Measurements from ENCODE around the gene INTS12.

INTS12 gene

DNA sequence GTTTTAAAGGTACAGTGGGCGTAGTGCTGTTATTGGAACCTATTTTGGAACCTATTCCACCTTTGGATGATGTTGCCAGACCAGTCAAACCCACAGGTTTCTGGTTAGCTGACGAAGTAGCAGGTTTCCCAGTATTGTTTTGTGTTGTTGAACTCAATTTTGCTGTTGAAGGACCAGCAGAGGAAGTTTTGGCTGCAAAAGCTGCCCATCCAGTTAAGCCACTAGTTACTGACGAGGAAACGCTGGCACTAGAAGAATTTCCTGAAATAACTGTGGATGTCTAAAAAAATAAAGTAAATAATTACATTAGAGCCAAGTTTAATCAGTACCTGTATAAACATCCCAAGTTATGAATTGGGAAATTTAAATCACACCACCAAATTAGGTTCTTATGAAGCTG, 25.5 kb downstream of the INTS12 start:
- DNase-seq (ENCODE audit: low read depth in 2 of 2): no peak

GRCh38 chr4:105679186-105679585, 29.3 kb downstream of the INTS12 start:
- DNase-seq (ENCODE audit: low read depth in 2 of 2): no peak

GRCh38 chr4:105677709-105678108, 30.8 kb downstream of the INTS12 start:
- DNase-seq (ENCODE audit: low read depth in 2 of 2): no peak

DNA sequence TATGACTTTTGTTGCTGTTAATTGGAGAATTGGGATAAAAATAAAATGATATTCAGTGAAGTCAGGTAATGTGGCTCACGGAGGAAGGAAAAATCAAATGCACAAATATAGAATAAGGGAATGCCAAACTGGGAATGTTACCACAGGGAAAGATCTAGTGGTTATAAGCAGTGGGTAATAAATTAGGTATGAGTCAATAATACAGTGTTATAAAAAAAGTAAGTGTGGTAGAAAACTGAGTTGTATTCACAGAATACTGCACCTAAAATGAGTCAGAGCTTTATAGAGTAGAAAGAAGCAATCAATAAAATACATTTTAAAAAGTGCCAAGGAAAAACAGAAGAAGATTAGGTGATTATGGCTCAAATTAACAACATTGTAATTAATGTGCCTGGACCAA, 34.5 kb downstream of the INTS12 start:
- no peak for DNase-seq (ENCODE audit: low read depth in 2 of 2)

DNA sequence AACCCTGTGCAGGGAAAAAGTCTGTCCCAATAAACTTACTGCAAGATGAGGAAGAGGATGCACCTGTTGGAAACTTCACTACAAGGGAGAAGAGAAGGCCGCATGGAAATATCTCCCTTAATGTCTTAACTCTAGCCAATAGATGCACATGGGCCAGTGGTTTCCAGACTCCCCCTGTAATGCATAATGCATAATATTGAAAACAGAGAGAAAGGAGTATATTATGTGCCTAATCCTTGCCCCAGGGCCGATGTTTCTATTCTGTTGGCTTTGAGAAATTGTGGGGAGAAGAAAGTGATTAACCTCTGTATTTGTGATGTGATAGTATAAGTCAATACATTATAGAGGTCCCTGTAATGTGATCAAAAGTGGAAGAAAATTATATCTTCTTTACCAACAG, 37.2 kb downstream of the INTS12 start:
- DNase-seq (ENCODE audit: low read depth in 2 of 2): no peak

GRCh38 chr4:105670684-105671083, 37.8 kb downstream of the INTS12 start:
- no peak for DNase-seq (ENCODE audit: low read depth in 2 of 2)

GRCh38 chr4:105666693-105667092, 41.8 kb downstream of the INTS12 start:
- no peak for DNase-seq (ENCODE audit: low read depth in 2 of 2)

DNA sequence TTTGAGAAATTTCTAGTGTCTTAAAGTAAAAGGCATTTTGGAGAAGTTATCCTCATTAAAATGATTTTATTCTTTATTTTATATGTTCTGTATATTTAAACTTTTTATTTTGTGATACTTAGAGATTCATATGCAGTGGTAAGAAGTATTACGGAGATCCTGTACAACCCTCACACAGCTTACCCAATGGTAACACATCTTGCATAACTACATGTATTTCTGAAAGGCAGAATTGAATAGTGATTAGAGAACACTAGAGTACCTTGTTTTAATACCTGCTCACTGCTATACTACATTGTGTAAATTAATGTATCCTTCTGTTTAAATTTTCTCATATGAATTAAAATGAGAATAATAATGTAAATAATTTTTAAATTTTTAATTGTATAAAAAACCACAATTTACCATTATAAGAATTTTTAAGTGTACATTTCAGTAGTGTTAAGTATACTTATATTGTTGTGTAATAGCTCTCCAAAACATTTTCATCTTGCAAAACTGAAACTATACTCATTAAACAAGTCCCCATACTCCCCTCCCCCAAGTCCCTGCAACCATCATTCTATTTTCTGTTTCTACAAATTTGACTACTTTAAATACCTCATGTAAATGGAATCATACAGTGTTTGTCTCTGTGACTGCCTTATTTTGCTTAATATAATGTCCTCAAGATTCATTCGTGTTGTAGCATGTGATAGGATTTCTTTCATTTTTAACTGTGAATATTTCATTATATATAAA, 45.4 kb downstream of the INTS12 start:
- no peak for DNase-seq (ENCODE audit: low read depth in 2 of 2)

GRCh38 chr4:105661028-105661427, 47.5 kb downstream of the INTS12 start:
- no peak for DNase-seq (ENCODE audit: low read depth in 2 of 2)

- no peak for DNase-seq (ENCODE audit: low read depth in 2 of 2)
These were observed 49.3 kb downstream of the INTS12 start for GRCh38 chr4:105659190-105659589.

GRCh38 chr4:105657117-105657765, 51.2 kb downstream of the INTS12 start:
- DNase-seq (ENCODE audit: low read depth in 2 of 2): no peak

DNA sequence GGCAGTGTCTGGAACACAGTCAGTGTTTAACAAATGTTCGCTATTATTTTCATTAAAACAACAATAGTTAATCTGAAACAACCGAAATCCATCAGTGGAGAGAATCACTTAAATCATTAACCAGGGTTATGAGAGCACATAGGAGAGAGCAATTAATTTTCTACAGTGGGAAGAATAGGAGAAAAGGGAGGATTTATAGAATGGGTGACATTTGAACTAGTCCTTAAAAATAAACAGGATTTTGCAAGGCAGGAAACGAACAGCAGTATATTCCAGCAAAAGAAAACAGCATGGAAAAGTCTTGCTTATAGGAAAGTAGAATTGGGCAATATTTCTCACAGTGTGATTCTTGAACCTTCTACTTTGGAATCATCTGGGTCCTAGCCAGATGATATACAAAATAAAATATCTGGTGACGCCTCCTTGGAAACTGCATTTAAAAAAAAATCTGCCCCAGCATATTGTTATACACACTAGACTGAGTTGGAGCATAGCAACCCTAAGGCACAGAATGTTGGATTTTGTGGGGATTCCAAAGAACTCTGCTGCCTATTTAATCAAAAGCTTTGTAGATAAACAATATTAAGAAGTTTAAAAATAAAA, 56.1 kb downstream of the INTS12 start:
- DNase-seq (ENCODE audit: low read depth in 2 of 2): no peak

GRCh38 chr4:105651884-105652283, 56.6 kb downstream of the INTS12 start:
- DNase-seq (ENCODE audit: low read depth in 2 of 2): no peak

DNA sequence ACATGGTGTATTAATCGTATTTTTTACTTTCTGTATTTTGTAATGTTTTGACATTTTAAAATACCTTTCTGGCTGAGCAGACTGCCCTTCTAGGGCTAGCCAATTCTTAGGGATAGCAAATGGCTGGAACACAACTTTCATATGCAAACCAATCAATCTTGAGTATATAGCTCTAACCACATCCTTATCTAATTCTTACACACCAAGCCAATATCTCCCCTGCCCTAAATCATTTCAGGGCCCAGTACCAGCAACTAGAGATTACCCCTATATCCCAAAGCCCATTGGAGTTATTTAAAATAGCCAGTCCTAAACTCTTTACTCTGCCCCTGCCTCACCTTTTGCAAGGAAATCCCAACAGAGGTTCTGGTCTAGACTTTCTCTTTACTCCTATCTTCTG, 58.3 kb downstream of the INTS12 start:
- DNase-seq (ENCODE audit: low read depth in 2 of 2): no peak

DNA sequence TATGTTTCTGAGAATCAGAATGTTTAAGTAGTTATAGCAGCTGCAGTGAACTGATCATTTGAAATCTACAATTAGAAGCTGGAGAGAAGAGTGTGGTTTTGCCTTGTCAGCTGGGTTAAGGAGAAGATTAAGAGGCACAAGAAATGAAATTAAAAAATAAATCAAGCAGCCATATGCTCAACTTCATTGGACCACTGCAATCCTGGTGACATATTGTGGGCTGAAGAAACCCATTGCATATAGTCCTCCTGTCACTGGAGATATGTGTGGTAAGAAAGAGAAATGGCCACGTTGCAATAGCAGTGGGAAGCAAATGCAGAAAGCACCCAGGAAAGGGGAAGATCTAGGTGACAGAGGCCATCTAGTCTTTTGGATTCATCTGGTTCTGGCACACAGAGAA, 63.0 kb downstream of the INTS12 start:
- no peak for DNase-seq (ENCODE audit: low read depth in 2 of 2)

GRCh38 chr4:105644257-105644656, 64.2 kb downstream of the INTS12 start:
- DNase-seq (ENCODE audit: low read depth in 2 of 2): no peak

- no peak for DNase-seq (ENCODE audit: low read depth in 2 of 2)
These were observed 66.6 kb downstream of the INTS12 start for GRCh38 chr4:105641845-105642244.

GRCh38 chr4:105637408-105638176, 70.9 kb downstream of the INTS12 start:
- peak in 1 of 2 experiments; percentile 11 for DNase-seq (ENCODE audit: low read depth in 2 of 2)

DNA sequence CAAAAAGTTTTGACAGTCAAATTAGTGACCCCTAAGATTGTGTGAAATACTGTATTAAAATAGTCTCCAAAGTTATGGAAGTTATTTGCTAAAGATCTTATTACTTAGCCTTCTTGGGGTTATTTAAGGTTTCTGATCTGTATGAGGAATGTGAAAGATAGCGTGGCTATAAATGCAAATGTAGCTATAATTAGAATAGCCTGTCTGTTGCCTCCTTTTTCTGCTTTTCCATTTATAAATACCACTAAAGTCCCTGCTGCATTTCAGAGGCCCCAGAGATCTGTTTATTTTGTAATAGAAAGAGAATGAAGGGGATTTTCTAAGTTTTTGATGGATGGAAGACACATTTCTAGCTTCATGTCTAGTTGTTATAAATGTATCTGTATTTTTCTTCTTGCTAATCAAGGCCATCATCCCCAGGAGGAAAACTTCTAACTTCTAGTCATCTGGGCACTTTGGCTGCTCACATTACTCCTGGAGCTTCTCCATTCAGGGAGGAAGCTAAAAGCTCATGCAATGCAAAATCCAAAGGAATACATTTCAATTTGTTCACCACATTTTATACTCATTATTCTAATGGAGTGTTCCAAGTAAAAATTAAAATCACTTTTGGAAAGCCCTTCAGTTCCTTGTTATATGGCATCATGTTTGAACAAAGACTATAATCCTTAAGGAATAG, 73.9 kb downstream of the INTS12 start:
- DNase-seq (ENCODE audit: low read depth in 2 of 2): no peak

DNA sequence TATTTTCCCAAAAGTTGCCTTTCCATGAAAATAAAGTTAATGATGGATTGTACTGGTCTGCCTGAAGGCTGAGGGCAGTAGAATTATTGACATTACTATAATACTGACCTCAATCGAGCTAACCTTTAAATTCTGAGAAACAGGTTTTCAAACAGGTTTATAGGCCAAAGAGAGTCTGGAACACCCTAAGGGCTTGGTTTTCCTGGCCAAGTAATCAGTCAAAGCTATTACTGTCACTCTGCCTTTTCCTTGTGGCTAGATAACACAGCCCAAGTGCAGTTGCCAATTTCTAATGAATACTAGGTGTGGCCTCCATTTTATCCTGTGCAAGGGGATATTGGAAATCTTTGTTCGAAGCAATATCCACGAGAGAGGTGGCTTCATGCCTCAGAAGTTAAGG, 75.2 kb downstream of the INTS12 start:
- no peak for DNase-seq (ENCODE audit: low read depth in 2 of 2)
